Kidney glomerular epithelial cell (primary cell): ENCODE results near the gene CHRDL2.

Source experiments
- DNase-seq: peaks from one replicate; lab custom pipeline; 2025; lab: John Stamatoyannopoulos, UW

The CHRDL2 gene

GRCh38 chr11:74710281-74710938 lies 20.8 kb downstream of the CHRDL2 start:
- DNase-seq = no peak

GRCh38 chr11:74709175-74709574 lies 22.1 kb downstream of the CHRDL2 start:
- DNase-seq = no peak

- no peak for DNase-seq
Measured at GRCh38 chr11:74707602-74708510, 23.4 kb downstream of the CHRDL2 start.

- no peak for DNase-seq
Measured at GRCh38 chr11:74707182-74707581, 24.0 kb downstream of the CHRDL2 start.

GRCh38 chr11:74703211-74703610 lies 28.0 kb downstream of the CHRDL2 start:
- no peak for DNase-seq

GRCh38 chr11:74702383-74703007 lies 28.7 kb downstream of the CHRDL2 start:
- peak; percentile 27 for DNase-seq

GRCh38 chr11:74701351-74701750 lies 29.9 kb downstream of the CHRDL2 start:
- no peak for DNase-seq

- DNase-seq = no peak
Measured at GRCh38 chr11:74699615-74700396, 31.4 kb downstream of the CHRDL2 start.

- no peak for DNase-seq
Measured at GRCh38 chr11:74697722-74698121, 33.5 kb downstream of the CHRDL2 start.

- DNase-seq = peak; percentile 76
Measured at GRCh38 chr11:74696939-74697675, 34.1 kb downstream of the CHRDL2 start.

- DNase-seq = no peak
Measured at GRCh38 chr11:74696500-74696899, 34.7 kb downstream of the CHRDL2 start.

GRCh38 chr11:74695705-74696280 lies 35.4 kb downstream of the CHRDL2 start:
- DNase-seq = no peak

GRCh38 chr11:74694136-74694930 lies 36.9 kb downstream of the CHRDL2 start:
- DNase-seq = no peak

GRCh38 chr11:74693531-74693930 lies 37.7 kb downstream of the CHRDL2 start:
- DNase-seq = no peak

GRCh38 chr11:74691755-74692154 lies 39.5 kb downstream of the CHRDL2 start:
- no peak for DNase-seq

GRCh38 chr11:74689666-74690065 lies 41.6 kb downstream of the CHRDL2 start:
- DNase-seq = no peak

- DNase-seq = no peak
Measured at GRCh38 chr11:74687237-74688023, 43.8 kb downstream of the CHRDL2 start.

- DNase-seq = no peak
Measured at GRCh38 chr11:74686792-74687191, 44.4 kb downstream of the CHRDL2 start.

- DNase-seq = no peak
Measured at GRCh38 chr11:74685905-74686304, 45.3 kb downstream of the CHRDL2 start.
